ENCODE results near the gene NFATC2. TPM values are rescaled to one million over a fixed set of nuclear protein-coding genes. Genes with fewer than 3 reads are reported as not detected.
"Not testable (repeated sequence)": the region's sequence is repeated elsewhere in the genome, so short reads cannot be mapped to it uniquely, and the experiment has no call there.

The NFATC2 gene
- total RNA-seq, 4 donors from 2014 or later, result 5.3 to 22.5 (median 11.5) TPM

DNA sequence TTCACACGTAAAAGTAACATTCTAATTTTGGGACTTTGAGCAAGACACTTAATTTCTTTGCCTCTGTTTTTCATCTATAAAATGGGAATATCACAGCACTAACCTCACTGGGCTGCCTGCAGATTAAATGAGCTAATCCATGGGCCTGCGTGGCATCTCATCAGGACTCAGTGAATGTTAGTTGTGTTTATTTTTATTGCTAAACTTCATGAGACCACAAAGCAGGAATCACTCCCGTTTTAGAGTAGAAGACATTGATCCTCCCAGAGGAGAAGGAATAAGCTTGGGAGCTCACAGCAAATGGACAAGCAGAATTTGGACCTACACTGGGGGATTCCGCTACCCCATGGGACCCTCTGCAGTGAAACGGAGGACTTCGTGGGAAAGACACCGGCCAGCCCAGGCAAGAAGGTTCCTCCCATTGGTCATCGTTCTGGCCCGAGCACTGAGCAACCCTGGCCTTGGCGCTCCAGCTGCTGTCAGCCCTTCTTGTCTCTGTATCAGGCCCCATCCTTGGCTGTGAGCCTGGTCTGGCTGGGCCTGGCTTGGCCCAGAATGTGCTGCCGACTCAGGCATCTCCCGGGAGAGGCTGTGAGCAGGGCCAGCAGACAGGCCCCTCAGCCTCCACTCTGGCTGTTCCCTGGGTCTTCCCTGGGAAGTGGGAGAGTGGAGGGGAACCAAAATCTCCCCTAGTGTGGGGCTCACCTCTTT lies 79.8 kb downstream of the NFATC2 start:
- no peak for TF ChIP-seq POLR2AphosphoS5 (IDR thresholded peaks at IDR 0.05)
- TF ChIP-seq EP300 (IDR thresholded peaks at IDR 0.05; ENCODE audit: low read depth), result no peak
- TF ChIP-seq, protein P1, sequence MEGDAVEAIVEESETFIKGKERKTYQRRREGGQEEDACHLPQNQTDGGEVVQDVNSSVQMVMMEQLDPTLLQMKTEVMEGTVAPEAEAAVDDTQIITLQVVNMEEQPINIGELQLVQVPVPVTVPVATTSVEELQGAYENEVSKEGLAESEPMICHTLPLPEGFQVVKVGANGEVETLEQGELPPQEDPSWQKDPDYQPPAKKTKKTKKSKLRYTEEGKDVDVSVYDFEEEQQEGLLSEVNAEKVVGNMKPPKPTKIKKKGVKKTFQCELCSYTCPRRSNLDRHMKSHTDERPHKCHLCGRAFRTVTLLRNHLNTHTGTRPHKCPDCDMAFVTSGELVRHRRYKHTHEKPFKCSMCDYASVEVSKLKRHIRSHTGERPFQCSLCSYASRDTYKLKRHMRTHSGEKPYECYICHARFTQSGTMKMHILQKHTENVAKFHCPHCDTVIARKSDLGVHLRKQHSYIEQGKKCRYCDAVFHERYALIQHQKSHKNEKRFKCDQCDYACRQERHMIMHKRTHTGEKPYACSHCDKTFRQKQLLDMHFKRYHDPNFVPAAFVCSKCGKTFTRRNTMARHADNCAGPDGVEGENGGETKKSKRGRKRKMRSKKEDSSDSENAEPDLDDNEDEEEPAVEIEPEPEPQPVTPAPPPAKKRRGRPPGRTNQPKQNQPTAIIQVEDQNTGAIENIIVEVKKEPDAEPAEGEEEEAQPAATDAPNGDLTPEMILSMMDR (IDR thresholded peaks at IDR 0.05), result no peak
- no peak for TF ChIP-seq POLR2A (IDR thresholded peaks at IDR 0.05)
- H3K27me3 ChIP-seq, result no peaks in the 10 kb centered on the region
- DNase-seq, result peak; percentile 55
- 66 to 69% methylated on average over 3 to 11 of the region's 12 CpGs for WGBS, 2 donors (ENCODE audit: low coverage in 1 of 2)
- H3K36me3 ChIP-seq, result no peaks in the 10 kb centered on the region
- H3K27ac ChIP-seq, result peak overlapping the region in 2 of 4 donors; percentile 9 to 30
- no peaks in the 10 kb centered on the region for H3K9me3 ChIP-seq
- H3K4me3 ChIP-seq, result no peak overlapping the region
- in situ Hi-C loops (cut with MboI; ENCODE audit: low pct_ligation_motif_present in 1 of 4, low pct_unique_long_range_greater_than_20kb in 1 of 4, low sequenced_read_pairs in 3 of 4), result no loop called here
- intact Hi-C loops (cut with DNase I; ENCODE audit: low total_unique reads), result no loop called here
- peaks cover 0 to 13% (median 6%) of the 10 kb centered on the region in 4 donors for H3K4me1 ChIP-seq

DNA sequence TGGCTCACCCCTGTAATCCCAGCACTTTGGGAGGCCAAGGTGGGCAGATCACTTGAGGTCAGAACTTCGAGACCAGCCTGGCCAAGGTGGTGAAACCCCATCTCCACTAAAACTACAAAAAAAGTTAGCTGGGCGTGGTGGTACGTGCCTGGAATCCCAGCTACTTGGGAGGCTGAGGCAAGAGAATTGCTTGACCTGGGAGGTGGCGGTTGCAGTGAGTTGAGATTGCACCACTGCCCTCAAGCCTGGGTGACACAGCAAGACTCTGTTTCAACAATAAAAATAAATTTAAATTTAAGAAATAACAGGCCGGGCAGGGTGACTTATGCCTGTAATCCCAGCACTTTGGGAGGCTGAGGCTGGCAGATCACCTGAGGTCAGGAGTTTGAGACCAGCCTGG lies 80.7 kb downstream of the NFATC2 start:
- intact Hi-C loops (cut with DNase I; ENCODE audit: low total_unique reads); H3K27ac ChIP-seq; DNase-seq; H3K9me3 ChIP-seq; H3K4me3 ChIP-seq; H3K36me3 ChIP-seq; in situ Hi-C loops (cut with MboI; ENCODE audit: low pct_ligation_motif_present in 1 of 4, low pct_unique_long_range_greater_than_20kb in 1 of 4, low sequenced_read_pairs in 3 of 4); H3K27me3 ChIP-seq: not testable (repeated sequence)
- H3K4me1 ChIP-seq, result peaks cover 0 to 22% (median 15%) of the 10 kb centered on the region in 4 donors
- WGBS, 2 donors (ENCODE audit: low coverage in 1 of 2), result 79 to 100% methylated on average over 1 to 5 of the region's 5 CpGs

DNA sequence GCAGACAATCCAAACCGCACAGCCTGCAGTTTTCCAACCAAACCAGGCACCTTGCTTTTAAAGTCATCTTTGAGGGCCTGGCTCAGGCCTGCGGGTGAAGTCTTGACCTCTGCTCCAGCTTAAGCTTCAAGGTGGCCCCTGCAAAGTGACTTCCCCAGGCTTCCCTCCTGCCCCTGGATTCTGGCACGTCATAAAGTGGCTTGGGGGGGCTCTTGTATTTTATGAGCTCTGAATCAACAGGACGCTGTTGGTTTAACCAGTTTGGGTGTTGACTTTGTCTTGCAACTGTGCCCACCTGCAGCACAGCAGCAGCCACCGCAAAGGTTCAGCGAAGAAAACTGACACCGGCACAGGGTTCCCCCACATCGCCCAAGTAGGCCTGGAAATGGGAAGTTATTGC lies 81.2 kb downstream of the NFATC2 start:
- intact Hi-C loops (cut with DNase I; ENCODE audit: low total_unique reads), result no loop called here
- H3K36me3 ChIP-seq, result no peaks in the 10 kb centered on the region

DNA sequence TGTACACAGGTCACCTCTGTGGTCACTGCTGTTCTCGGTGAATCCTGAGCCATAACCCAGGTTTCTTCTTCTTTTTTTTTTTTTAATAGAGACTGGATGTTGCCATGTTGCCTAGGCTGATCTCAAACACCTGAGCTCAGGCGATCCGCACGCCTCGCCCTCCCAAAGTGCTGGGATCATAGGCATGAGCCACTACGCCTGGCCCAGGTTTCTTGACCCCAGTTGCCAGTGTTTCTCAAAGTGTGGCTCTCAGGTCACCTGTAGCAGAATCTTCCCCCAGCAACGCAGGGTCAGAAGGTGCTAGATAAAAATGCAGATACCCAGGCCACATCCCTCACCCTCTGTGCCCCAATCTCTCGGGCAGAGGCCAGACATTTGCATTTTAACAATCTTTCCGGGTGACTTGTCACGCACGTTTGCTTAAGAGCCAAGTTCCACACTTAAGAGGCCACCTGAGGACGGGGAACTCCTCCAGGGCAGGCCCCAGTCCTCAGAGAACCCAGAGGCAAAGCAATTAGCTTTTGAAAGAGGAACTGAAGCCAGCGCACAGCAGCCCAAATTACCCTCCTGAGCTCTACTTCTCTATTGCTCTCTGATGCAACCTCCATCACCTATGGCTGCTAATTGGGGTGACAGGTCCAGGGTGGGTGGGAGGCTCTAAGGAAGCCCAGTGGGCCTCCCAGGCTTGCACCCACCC lies 81.8 kb downstream of the NFATC2 start:
- WGBS, 2 donors (ENCODE audit: low coverage in 1 of 2), result 80 to 81% methylated on average over 1 to 13 of the region's 13 CpGs
- Histone ChIP-seq H3K4me3 (no peak overlapping the region), H3K27ac (no peak overlapping the region), H3K27me3 (no peaks in the 10 kb centered on the region), H3K9me3 (no peaks in the 10 kb centered on the region), H3K36me3 (no peaks in the 10 kb centered on the region), H3K4me1 (peaks cover 3 to 31% (median 24%) of the 10 kb centered on the region in 4 donors)
- no peak for TF ChIP-seq POLR2A (IDR thresholded peaks at IDR 0.05)
- TF ChIP-seq POLR2AphosphoS5 (IDR thresholded peaks at IDR 0.05), result no peak
- TF ChIP-seq, protein P1 (IDR thresholded peaks at IDR 0.05), result no peak
- TF ChIP-seq EP300 (IDR thresholded peaks at IDR 0.05; ENCODE audit: low read depth), result no peak
- intact Hi-C loops (cut with DNase I; ENCODE audit: low total_unique reads), result no loop called here
- DNase-seq, result no peak
- in situ Hi-C loops (cut with MboI; ENCODE audit: low pct_ligation_motif_present in 1 of 4, low pct_unique_long_range_greater_than_20kb in 1 of 4, low sequenced_read_pairs in 3 of 4), result no loop called here

More for the DNA sequence above, 81.2 kb downstream of the NFATC2 start:
- no peaks in the 10 kb centered on the region for H3K27me3 ChIP-seq
- 89 to 100% methylated on average over 2 to 6 of the region's 8 CpGs for WGBS, 2 donors (ENCODE audit: low coverage in 1 of 2)
- no peak overlapping the region for H3K27ac ChIP-seq
- H3K4me3 ChIP-seq, result no peak overlapping the region
- TF ChIP-seq POLR2AphosphoS5 (IDR thresholded peaks at IDR 0.05) (no peak), POLR2A (IDR thresholded peaks at IDR 0.05) (no peak), EP300 (IDR thresholded peaks at IDR 0.05; ENCODE audit: low read depth) (no peak)
- TF ChIP-seq, protein P1 (IDR thresholded peaks at IDR 0.05), result no peak
- peaks cover under 1 to 27% (median 20%) of the 10 kb centered on the region in 4 donors for H3K4me1 ChIP-seq
- no peaks in the 10 kb centered on the region for H3K9me3 ChIP-seq
- DNase-seq, result no peak
- in situ Hi-C loops (cut with MboI; ENCODE audit: low pct_ligation_motif_present in 1 of 4, low pct_unique_long_range_greater_than_20kb in 1 of 4, low sequenced_read_pairs in 3 of 4), result no loop called here
